Activated CD4-positive, alpha-beta T cell treated with anti-CD3 and anti-CD28 coated beads for 24 hours (primary cell): Measurements from ENCODE around the gene PPP1R14C.

Source experiments
- DNase-seq, 2 donors: peaks; one replicate each; pipeline ENCODE4 v3.0.0-alpha.2; 2020; ENCODE audit warnings: low read depth in 2 of 2

The PPP1R14C gene

GRCh38 chr6:150220634-150221551 is 78.0 kb downstream of the PPP1R14C start:
- no peak for DNase-seq

- no peak for DNase-seq
Measured at GRCh38 chr6:150224820-150225219, 82.0 kb downstream of the PPP1R14C start.

- DNase-seq: no peak
Measured at GRCh38 chr6:150227281-150227680, 84.4 kb downstream of the PPP1R14C start.

GRCh38 chr6:150228072-150228733 is 85.4 kb downstream of the PPP1R14C start:
- DNase-seq: no peak

- DNase-seq: no peak
Measured at GRCh38 chr6:150229436-150230163, 86.8 kb downstream of the PPP1R14C start.

GRCh38 chr6:150230164-150230561 is 87.3 kb downstream of the PPP1R14C start:
- no peak for DNase-seq

GRCh38 chr6:150230832-150231524 is 88.1 kb downstream of the PPP1R14C start:
- no peak for DNase-seq

- no peak for DNase-seq
Measured at GRCh38 chr6:150231525-150231850, 88.6 kb downstream of the PPP1R14C start.

GRCh38 chr6:150233843-150234269 is 91.0 kb downstream of the PPP1R14C start:
- DNase-seq: no peak

- DNase-seq: no peak
Measured at GRCh38 chr6:150235218-150235617, 92.4 kb downstream of the PPP1R14C start.

GRCh38 chr6:150236114-150236513 is 93.3 kb downstream of the PPP1R14C start:
- DNase-seq: no peak

- no peak for DNase-seq
Measured at GRCh38 chr6:150236544-150236943, 93.7 kb downstream of the PPP1R14C start.

- DNase-seq: no peak
Measured at GRCh38 chr6:150237626-150238025, 94.8 kb downstream of the PPP1R14C start.

- no peak for DNase-seq
Measured at GRCh38 chr6:150238336-150238741, 95.5 kb downstream of the PPP1R14C start.

GRCh38 chr6:150238846-150239407 is 96.1 kb downstream of the PPP1R14C start:
- no peak for DNase-seq

GRCh38 chr6:150241756-150242155 is 98.9 kb downstream of the PPP1R14C start:
- DNase-seq: peak; percentile 30 to 47

GRCh38 chr6:150243620-150244314 is 100.9 kb downstream of the PPP1R14C start:
- DNase-seq: no peak

- no peak for DNase-seq
Measured at GRCh38 chr6:150245148-150245935, 102.5 kb downstream of the PPP1R14C start.

- DNase-seq: no peak
Measured at GRCh38 chr6:150247803-150248202, 105.0 kb downstream of the PPP1R14C start.

- DNase-seq: no peak
Measured at GRCh38 chr6:150248300-150248699, 105.5 kb downstream of the PPP1R14C start.
